ENCODE data around the gene PTCD2. TPM values are rescaled to one million over a fixed set of nuclear protein-coding genes. Genes with fewer than 3 reads are reported as not detected.

Gene PTCD2
- total RNA-seq, 2 donors from 2014 or later: 5.1 to 9.2 TPM

GRCh38 chr5:72378639-72379289 is 58.6 kb downstream of the PTCD2 start:
- TF ChIP-seq CTCF (IDR thresholded peaks at IDR 0.05): no peak
- Histone ChIP-seq H3K27me3 (no peaks in the 10 kb centered on the region), H3K9me3 (no peaks in the 10 kb centered on the region), H3K4me1 (peaks cover 0 to 26% of the 10 kb centered on the region in 2 donors), H3K4me3 (no peak overlapping the region), H3K27ac (peak overlapping the region in 1 of 2 donors; percentile 55), H3K36me3 (no peaks in the 10 kb centered on the region)
- DNase-seq (ENCODE audit: low spot score): peak; percentile 71

GRCh38 chr5:72379936-72380335 is 59.8 kb downstream of the PTCD2 start:
- Histone ChIP-seq H3K4me1 (peaks cover 0 to 26% of the 10 kb centered on the region in 2 donors), H3K36me3 (no peaks in the 10 kb centered on the region), H3K9me3 (no peaks in the 10 kb centered on the region), H3K27ac (no peak overlapping the region), H3K4me3 (no peak overlapping the region), H3K27me3 (no peaks in the 10 kb centered on the region)
- no peak for TF ChIP-seq CTCF (IDR thresholded peaks at IDR 0.05)
- no peak for DNase-seq (ENCODE audit: low spot score)

GRCh38 chr5:72380492-72381274 is 60.5 kb downstream of the PTCD2 start:
- H3K4me3 ChIP-seq: no peak overlapping the region
- peaks cover 0 to 26% of the 10 kb centered on the region in 2 donors for H3K4me1 ChIP-seq
- no peaks in the 10 kb centered on the region for H3K36me3 ChIP-seq
- TF ChIP-seq CTCF (IDR thresholded peaks at IDR 0.05): no peak
- H3K27me3 ChIP-seq: no peaks in the 10 kb centered on the region
- DNase-seq (ENCODE audit: low spot score): no peak
- H3K9me3 ChIP-seq: no peaks in the 10 kb centered on the region
- H3K27ac ChIP-seq: no peak overlapping the region

- no peak for TF ChIP-seq CTCF (IDR thresholded peaks at IDR 0.05)
- Histone ChIP-seq H3K9me3 (no peaks in the 10 kb centered on the region), H3K27me3 (no peaks in the 10 kb centered on the region), H3K27ac (peak overlapping the region in 1 of 2 donors; percentile 8), H3K4me1 (peaks cover 0 to 31% of the 10 kb centered on the region in 2 donors), H3K4me3 (no peak overlapping the region), H3K36me3 (no peaks in the 10 kb centered on the region)
- no peak for DNase-seq (ENCODE audit: low spot score)
Measured at GRCh38 chr5:72383280-72383679, 63.1 kb downstream of the PTCD2 start.

GRCh38 chr5:72383726-72384125 is 63.6 kb downstream of the PTCD2 start:
- TF ChIP-seq CTCF (IDR thresholded peaks at IDR 0.05): no peak
- peaks cover 0 to 31% of the 10 kb centered on the region in 2 donors for H3K4me1 ChIP-seq

More at GRCh38 chr5:72383726-72384125, 63.6 kb downstream of the PTCD2 start:
- peak overlapping the region in 1 of 2 donors; percentile 8 for H3K27ac ChIP-seq
- no peak for DNase-seq (ENCODE audit: low spot score)
- no peaks in the 10 kb centered on the region for H3K36me3 ChIP-seq
- no peaks in the 10 kb centered on the region for H3K27me3 ChIP-seq
- H3K9me3 ChIP-seq: no peaks in the 10 kb centered on the region
- no peak overlapping the region for H3K4me3 ChIP-seq

Data from right atrium auricular region (tissue), 2 donors.